GM12878 (cell line): ENCODE measurements around the gene WDR72. TPM values are rescaled to one million over a fixed set of nuclear protein-coding genes. Genes with fewer than 3 reads are reported as not detected.

Experiments used
- ATAC-seq: fragments of 200-7000 bp; cut with Tn5 transposase; 3 replicates; pipeline ENCODE4 v1.9.1; 2020; ENCODE audit warnings: mild to moderate bottlenecking, moderate library complexity
- BruUV-seq: library from RNA; stranded (reverse); fragments of 400-500 nt; replicated peaks from 2 replicates; lab custom pipeline; 2021; lab: Mats Ljungman, UMichigan
- CTCF ChIA-PET: fragments of 300-600 bp; sonication (Branson Sonifier 250); formaldehyde crosslinking; extraction: SDS; loops from one replicate; lab custom pipeline; 2021; ENCODE audit warnings: inconsistent platforms; lab: Yijun Ruan, JAX
- POLR2A ChIA-PET: fragments of 350-600 bp; formaldehyde crosslinking; extraction: SDS; loops from one replicate; lab custom pipeline; 2021; ENCODE audit warnings: inconsistent platforms; lab: Charles Lee
- RAD21 ChIA-PET: fragments of 300-600 bp; sonication (Branson Sonifier 250); formaldehyde crosslinking; loops from one replicate; lab custom pipeline; 2023; ENCODE audit warnings: antibody characterized with exemption; ENCODE audit not compliant: unreplicated experiment; lab: Charles Lee
- SMC1A ChIA-PET: fragments of 300-600 bp; sonication (Branson Sonifier 250); formaldehyde crosslinking; loops from one replicate; lab custom pipeline; 2023; ENCODE audit not compliant: unreplicated experiment, uncharacterized antibody; lab: Charles Lee
- DNase-seq: peaks from one replicate; pipeline ENCODE4 v3.0.0-alpha.2; 2011; ENCODE audit warnings: low read depth, low spot score
- FAIRE-seq: peaks from 3 replicates; lab custom pipeline; 2011; peaks lifted over from hg19 to GRCh38; lab: Jason Lieb, UNC
- H2AFZ ChIP-seq: 2 replicates; pipeline ENCODE4 v1.6.0; 2011; ENCODE audit warnings: low read depth, low read length, control low read depth; ENCODE audit not compliant: control insufficient read depth
- H3K27ac ChIP-seq: 2 replicates; pipeline ENCODE4 v1.5.1; 2011; ENCODE audit warnings: control low read depth; ENCODE audit not compliant: control insufficient read depth, insufficient read depth
- H3K27me3 ChIP-seq, 2 experiments: replicated peaks in 1 of 2; 2 replicates each; pipeline versions ENCODE4 v1.6.0 to v1.6.1; 2011; ENCODE audit warnings: low read length in 1 of 2; ENCODE audit not compliant: control insufficient read depth in 2 of 2, insufficient read depth in 2 of 2
- H3K36me3 ChIP-seq, 2 experiments: 2 replicates each; pipeline ENCODE4 v1.5.1; 2011; ENCODE audit warnings: low read length in 1 of 2; ENCODE audit not compliant: control insufficient read depth in 2 of 2, insufficient read depth in 2 of 2
- H3K4me1 ChIP-seq: 2 replicates; pipeline ENCODE4 v1.6.1; 2011; ENCODE audit warnings: mild to moderate bottlenecking, low read length, moderate library complexity, mixed read lengths; ENCODE audit not compliant: control insufficient read depth, insufficient read depth
- H3K4me2 ChIP-seq: 2 replicates; pipeline ENCODE4 v1.6.0; 2011; ENCODE audit warnings: control low read depth; ENCODE audit not compliant: control insufficient read depth, insufficient read depth
- H3K4me3 ChIP-seq: fragments of 200-600 bp; sonication (generic); 2 replicates; pipeline ENCODE4 v1.5.1; 2016
- H3K79me2 ChIP-seq: 2 replicates; pipeline ENCODE4 v1.6.0; 2011; ENCODE audit warnings: low read length; ENCODE audit not compliant: control insufficient read depth, insufficient read depth
- H3K9ac ChIP-seq: 2 replicates; pipeline ENCODE4 v1.8.0; 2011; ENCODE audit warnings: low read length, control low read depth, mixed read lengths; ENCODE audit not compliant: control insufficient read depth, insufficient read depth
- H3K9me3 ChIP-seq: replicated peaks from 3 replicates; pipeline ENCODE4 v1.5.1; 2011; ENCODE audit warnings: mild to moderate bottlenecking, low read length; ENCODE audit not compliant: control insufficient read depth, insufficient read depth
- H4K20me1 ChIP-seq: 2 replicates; pipeline ENCODE4 v1.6.0; 2011; ENCODE audit not compliant: control insufficient read depth, insufficient read depth
- ASH2L ChIP-seq: fragments of 300-600, 200-600 bp; sonication (generic); IDR thresholded peaks from 2 replicates; pipeline ENCODE4 v1.6.1; 2017; ENCODE audit warnings: low read depth, mild to moderate bottlenecking, borderline replicate concordance
- BHLHE40 ChIP-seq, 2 experiments: fragments of 450-650 bp in 1 of 2; IDR thresholded peaks; 2 replicates each; pipeline ENCODE4 v1.6.1; 2011 to 2017; ENCODE audit warnings: low read depth in 2 of 2, borderline replicate concordance in 1 of 2, improper control_type of control experiment in 1 of 2, low read length in 1 of 2, mild to moderate bottlenecking in 1 of 2
- ESRRA ChIP-seq: IDR thresholded peaks from 2 replicates; pipeline ENCODE4 v1.6.1; 2012; ENCODE audit warnings: mild to moderate bottlenecking, low read length, improper control_type of control experiment
- HDAC2 ChIP-seq: fragments of 200-600 bp; sonication (generic); IDR thresholded peaks from 2 replicates; pipeline ENCODE4 v1.6.1; 2017
- HDAC6 ChIP-seq: fragments of 200-600 bp; sonication (generic); IDR thresholded peaks from one replicate; pipeline ENCODE4 v1.8.0; 2017; ENCODE audit warnings: antibody characterized with exemption; ENCODE audit not compliant: unreplicated experiment
- LARP7 ChIP-seq: fragments of 450-650 bp; IDR thresholded peaks from 2 replicates; pipeline ENCODE4 v1.6.1; 2017; ENCODE audit warnings: mild to moderate bottlenecking
- MTA3 ChIP-seq: IDR thresholded peaks from 2 replicates; pipeline ENCODE4 v1.6.1; 2012; ENCODE audit warnings: low read length, inconsistent platforms, borderline replicate concordance
- NFYA ChIP-seq: IDR thresholded peaks from 2 replicates; pipeline ENCODE4 v1.6.1; 2011; ENCODE audit warnings: low read depth, mild to moderate bottlenecking, low read length, improper control_type of control experiment, borderline replicate concordance
- NRF1 ChIP-seq: conservative IDR thresholded peaks from 2 replicates; pipeline ENCODE4 v1.6.1; 2011; ENCODE audit warnings: mild to moderate bottlenecking, low read depth, low read length, improper control_type of control experiment
- POU2F2 ChIP-seq: IDR thresholded peaks from 3 replicates; pipeline ENCODE4 v1.6.1; 2011; ENCODE audit warnings: low read depth, mild to moderate bottlenecking, low read length, borderline replicate concordance
- RAD21 ChIP-seq: IDR thresholded peaks from 2 replicates; pipeline ENCODE4 v1.6.1; 2011; ENCODE audit warnings: mild to moderate bottlenecking, low read depth, low read length, moderate library complexity; ENCODE audit not compliant: insufficient read depth
- RAD51 ChIP-seq: fragments of 450-650 bp; IDR thresholded peaks from 2 replicates; pipeline ENCODE4 v1.6.1; 2016; ENCODE audit warnings: moderate library complexity, mild to moderate bottlenecking, inconsistent platforms
- RUNX3 ChIP-seq: IDR thresholded peaks from 2 replicates; pipeline ENCODE4 v1.6.1; 2012; ENCODE audit warnings: low read length, inconsistent platforms
- TARDBP ChIP-seq: IDR thresholded peaks from 2 replicates; pipeline ENCODE4 v1.6.1; 2016; ENCODE audit warnings: borderline replicate concordance
- TCF7 ChIP-seq: IDR thresholded peaks from 2 replicates; pipeline ENCODE4 v1.6.1; 2014; ENCODE audit warnings: antibody characterized with exemption, borderline replicate concordance
- WRNIP1 ChIP-seq: IDR thresholded peaks from 2 replicates; pipeline ENCODE4 v1.6.1; 2011; ENCODE audit warnings: low read depth, low read length, improper control_type of control experiment, borderline replicate concordance
- YBX1 ChIP-seq: fragments of 450-650 bp; IDR thresholded peaks from 2 replicates; pipeline ENCODE4 v1.6.1; 2016; ENCODE audit warnings: antibody characterized with exemption
- YY1 ChIP-seq: IDR thresholded peaks from 2 replicates; pipeline ENCODE4 v1.6.1; 2011; ENCODE audit warnings: low read depth, mild to moderate bottlenecking, low read length
- ZNF24 ChIP-seq: fragments of 450-650 bp; IDR thresholded peaks from 2 replicates; pipeline ENCODE4 v1.6.1; 2017; ENCODE audit warnings: antibody characterized with exemption, mild to moderate bottlenecking
- WGBS: methylation state at CpG from one replicate; pipeline ENCODE4 v1.1.6; 2016; ENCODE audit warnings: low lambda C conversion rate; ENCODE audit not compliant: insufficient replicate concordance, insufficient coverage; ENCODE audit errors: missing lambda C conversion rate; 5-methylcytosine and 5-hydroxymethylcytosine counted together
- in situ Hi-C: fragments of 300-500 bp; cut with MboI; formaldehyde crosslinking; loops from 9 replicates; pipeline ENCODE4 v1.14.3; 2018; ENCODE audit warnings: mixed read lengths
- intact Hi-C: fragments of 100-400 bp; cut with micrococcal nuclease; formaldehyde crosslinking; loops from one replicate; pipeline ENCODE4 v1.14.2; 2022; ENCODE audit not compliant: unreplicated experiment
- polyA plus RNA-seq, 11 experiments: library from polyadenylated mRNA; depleted of rRNA in 4 of 11; unstranded in 6 of 11; stranded (reverse) in 5 of 11; fragments of >200 nt; fragmentation: Nextera tagmentation in 4 of 11; fragmentation: Illumina TruSeq in 1 of 11; extraction: Ambion mirVana in 4 of 11; extraction: Trizol in 1 of 11; gene quantifications; 1 replicate in 1 of 11; 2 replicates in 10 of 11; pipeline versions ENCODE4 v1.2.1 to v1.2.3, GENCODE V29; 2011 to 2016; ENCODE audit warnings: inconsistent platforms in 2 of 11, missing spikeins in 2 of 11, low read depth in 1 of 11
- total RNA-seq, 4 experiments: library from RNA; depleted of rRNA in 3 of 4; stranded (reverse); fragments of >200 nt in 3 of 4; fragmentation: Illumina TruSeq in 1 of 4; extraction: Trizol in 1 of 4; gene quantifications; 2 replicates each; pipeline versions ENCODE4 v1.2.1 to v1.2.3, GENCODE V29; 2013 to 2021
- TF ChIP-seq, protein P1 (sequence below): fragments of 450-650 bp; IDR thresholded peaks from 2 replicates; pipeline ENCODE4 v1.6.1; 2018; ENCODE audit warnings: borderline replicate concordance, mild to moderate bottlenecking; ENCODE audit not compliant: partially characterized antibody

Gene WDR72
- total and polyA plus RNA-seq, 10 of the 15 experiments (the other 5 are each of a cell fraction or from before 2014, with no cell fraction given): 0.03 TPM; not detected in 9

- TF ChIP-seq ESRRA: no peak
- no peak for TF ChIP-seq POU2F2
These were observed 231.5 kb downstream of the WDR72 start (continued) for GRCh38 chr15:53527996-53528395.

GRCh38 chr15:53525894-53526293 is 233.6 kb downstream of the WDR72 start:
- FAIRE-seq: no peak
- in situ Hi-C loops: no loop called here
- POLR2A ChIA-PET: no interaction called here

More at GRCh38 chr15:53525894-53526293, 233.6 kb downstream of the WDR72 start:
- DNase-seq (no peak), ATAC-seq (no peak)
- no peaks in the 10 kb centered on the region for H4K20me1 ChIP-seq
- SMC1A ChIA-PET: interaction anchor here (1.2 to 2.3 kb wide), 2 partner anchors 11 to 24 kb away, joined by 4 to 6 read pairs; no protein-coding TSS in a partner anchor
- no peak overlapping the region for H3K4me3 ChIP-seq
- no peaks in the 10 kb centered on the region for H3K27me3 ChIP-seq
- intact Hi-C loops: no loop called here
- no peak overlapping the region for H3K4me2 ChIP-seq
- 50% methylated on average over 1 of the region's 1 CpG for WGBS
- no peak overlapping the region for H3K27ac ChIP-seq
- no TSS peak for BruUV-seq
- no peaks in the 10 kb centered on the region for H3K79me2 ChIP-seq
- RAD21 ChIA-PET: no interaction called here
- no peak overlapping the region for H3K9ac ChIP-seq
- H2AFZ ChIP-seq: no peak overlapping the region
- H3K4me1 ChIP-seq: no peaks in the 10 kb centered on the region
- H3K9me3 ChIP-seq: no peaks in the 10 kb centered on the region
- H3K36me3 ChIP-seq: no peaks in the 10 kb centered on the region
- TF ChIP-seq WRNIP1: no peak
- no peak for TF ChIP-seq TCF7
- TF ChIP-seq, protein P1, sequence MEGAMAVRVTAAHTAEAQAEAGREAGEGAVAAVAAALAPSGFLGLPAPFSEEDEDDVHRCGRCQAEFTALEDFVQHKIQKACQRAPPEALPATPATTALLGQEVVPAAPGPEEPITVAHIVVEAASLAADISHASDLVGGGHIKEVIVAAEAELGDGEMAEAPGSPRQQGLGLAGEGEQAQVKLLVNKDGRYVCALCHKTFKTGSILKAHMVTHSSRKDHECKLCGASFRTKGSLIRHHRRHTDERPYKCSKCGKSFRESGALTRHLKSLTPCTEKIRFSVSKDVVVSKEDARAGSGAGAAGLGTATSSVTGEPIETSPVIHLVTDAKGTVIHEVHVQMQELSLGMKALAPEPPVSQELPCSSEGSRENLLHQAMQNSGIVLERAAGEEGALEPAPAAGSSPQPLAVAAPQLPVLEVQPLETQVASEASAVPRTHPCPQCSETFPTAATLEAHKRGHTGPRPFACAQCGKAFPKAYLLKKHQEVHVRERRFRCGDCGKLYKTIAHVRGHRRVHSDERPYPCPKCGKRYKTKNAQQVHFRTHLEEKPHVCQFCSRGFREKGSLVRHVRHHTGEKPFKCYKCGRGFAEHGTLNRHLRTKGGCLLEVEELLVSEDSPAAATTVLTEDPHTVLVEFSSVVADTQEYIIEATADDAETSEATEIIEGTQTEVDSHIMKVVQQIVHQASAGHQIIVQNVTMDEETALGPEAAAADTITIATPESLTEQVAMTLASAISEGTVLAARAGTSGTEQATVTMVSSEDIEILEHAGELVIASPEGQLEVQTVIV: no peak
- no peak for TF ChIP-seq NRF1
- no peak for TF ChIP-seq HDAC2
- TF ChIP-seq TARDBP: no peak
- TF ChIP-seq ZNF24: no peak
- no peak for TF ChIP-seq MTA3
- TF ChIP-seq HDAC6: no peak
- TF ChIP-seq YY1: no peak
- TF ChIP-seq LARP7: no peak
- no peak for TF ChIP-seq RAD21
- TF ChIP-seq BHLHE40 (IDR thresholded peaks at IDR 0.05; ENCODE audit: borderline replicate concordance in 1 of 2, low read depth in 2 of 2, low read length in 1 of 2): no peak
- TF ChIP-seq NFYA: no peak
- TF ChIP-seq YBX1: no peak
- no peak for TF ChIP-seq ASH2L
- no peak for TF ChIP-seq RAD51
- TF ChIP-seq RUNX3: no peak
- CTCF ChIA-PET: interaction anchor here (1.0 to 2.4 kb wide), 2 partner anchors 11 to 61 kb away, joined by 3 to 8 read pairs; no protein-coding TSS in a partner anchor
